22Rv1 (cell line): Measurements from ENCODE around the gene NME3.

ENCODE experiments used
- ZFX ChIP-seq: fragments of 450-650 bp; IDR thresholded peaks from 2 replicates; pipeline ENCODE4 v1.6.1; 2017; ENCODE audit warnings: antibody characterized with exemption, borderline replicate concordance
- TF ChIP-seq, protein P1 (sequence below): fragments of 450-650 bp; IDR thresholded peaks from 2 replicates; pipeline ENCODE4 v1.5.1; 2017; ENCODE audit warnings: mild to moderate bottlenecking

DNA sequence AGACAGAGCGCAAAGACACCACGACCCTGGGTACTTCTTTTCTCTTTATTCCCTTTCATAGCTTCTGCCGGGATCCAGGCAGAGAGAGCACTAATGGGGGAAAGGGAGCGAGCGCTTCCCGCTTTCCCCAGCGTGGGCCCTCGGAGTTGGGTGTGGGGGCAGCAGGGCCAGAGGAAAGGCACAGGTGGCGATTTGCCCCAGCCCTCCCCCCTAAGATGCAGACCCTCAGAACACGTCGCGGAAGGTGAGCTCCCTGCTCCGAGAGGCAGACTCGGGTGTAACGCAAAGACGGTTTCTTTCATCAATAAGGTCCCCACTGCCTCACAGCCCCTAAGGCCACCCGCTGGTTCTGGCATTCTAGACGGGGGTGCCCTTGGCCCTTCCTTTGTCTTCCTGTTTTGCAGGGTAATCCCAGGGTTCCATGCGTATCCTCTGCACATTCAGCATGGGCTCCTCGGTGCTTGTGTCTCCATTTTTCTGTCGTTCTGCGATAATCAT lies 570 bp upstream of the NME3 start:
- TF ChIP-seq, protein P1, sequence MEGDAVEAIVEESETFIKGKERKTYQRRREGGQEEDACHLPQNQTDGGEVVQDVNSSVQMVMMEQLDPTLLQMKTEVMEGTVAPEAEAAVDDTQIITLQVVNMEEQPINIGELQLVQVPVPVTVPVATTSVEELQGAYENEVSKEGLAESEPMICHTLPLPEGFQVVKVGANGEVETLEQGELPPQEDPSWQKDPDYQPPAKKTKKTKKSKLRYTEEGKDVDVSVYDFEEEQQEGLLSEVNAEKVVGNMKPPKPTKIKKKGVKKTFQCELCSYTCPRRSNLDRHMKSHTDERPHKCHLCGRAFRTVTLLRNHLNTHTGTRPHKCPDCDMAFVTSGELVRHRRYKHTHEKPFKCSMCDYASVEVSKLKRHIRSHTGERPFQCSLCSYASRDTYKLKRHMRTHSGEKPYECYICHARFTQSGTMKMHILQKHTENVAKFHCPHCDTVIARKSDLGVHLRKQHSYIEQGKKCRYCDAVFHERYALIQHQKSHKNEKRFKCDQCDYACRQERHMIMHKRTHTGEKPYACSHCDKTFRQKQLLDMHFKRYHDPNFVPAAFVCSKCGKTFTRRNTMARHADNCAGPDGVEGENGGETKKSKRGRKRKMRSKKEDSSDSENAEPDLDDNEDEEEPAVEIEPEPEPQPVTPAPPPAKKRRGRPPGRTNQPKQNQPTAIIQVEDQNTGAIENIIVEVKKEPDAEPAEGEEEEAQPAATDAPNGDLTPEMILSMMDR = no peak
- TF ChIP-seq ZFX = no peak
